ENCODE measurements around the gene CFC1. TPM values are rescaled to one million over a fixed set of nuclear protein-coding genes. Genes with fewer than 3 reads are reported as not detected.
"Not testable (repeated sequence)": the region's sequence is repeated elsewhere in the genome, so short reads cannot be mapped to it uniquely, and the experiment has no call there.

The CFC1 gene
- total RNA-seq: not detected in 2 replicates

DNA sequence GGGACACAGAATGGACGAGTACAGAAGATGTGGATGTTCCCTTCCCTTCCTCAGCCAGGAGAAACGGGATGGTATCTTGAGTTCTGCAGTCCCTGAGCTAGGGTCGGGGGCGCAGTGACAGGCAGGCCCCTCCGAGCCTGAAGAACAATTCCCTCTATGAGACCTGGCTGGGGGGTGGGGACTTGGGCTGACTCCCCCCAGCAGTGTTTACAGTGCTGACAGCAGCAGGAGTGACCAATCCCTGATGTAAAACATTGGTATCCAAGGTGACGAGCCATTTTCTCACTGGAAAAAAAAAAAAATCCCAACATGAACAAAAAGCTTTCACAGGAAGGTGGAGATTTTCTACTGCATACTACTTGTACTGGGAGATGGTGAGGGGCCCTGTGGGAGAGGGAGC is at the start of gene CFC1:
Gene CFC1 (minus strand): TSS at position 183 of the 400 bp plus-strand sequence. CDS start 288 bp downstream, outside the sequence.
- not testable (repeated sequence) for DNase-seq (ENCODE audit: low read depth)

DNA sequence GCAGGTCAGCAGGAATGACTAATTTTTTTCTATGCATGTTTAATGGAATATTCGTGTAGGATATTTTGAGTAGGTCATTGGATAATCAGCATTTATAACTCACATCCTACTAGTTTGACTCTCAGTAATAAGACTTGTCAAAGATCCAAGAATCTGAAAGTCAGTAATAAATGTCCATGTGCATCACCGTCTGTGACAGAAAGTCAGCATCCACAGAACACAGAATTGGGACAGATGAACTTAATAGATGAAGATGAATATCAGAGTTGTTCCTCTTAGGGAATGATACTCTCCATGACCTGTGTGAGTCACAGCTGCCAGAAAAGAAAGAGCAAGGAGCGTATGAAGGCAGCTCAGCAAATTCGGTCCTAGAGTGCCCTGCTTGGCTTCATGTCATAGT is 42.3 kb upstream of the CFC1 start:
- not testable (repeated sequence) for DNase-seq (ENCODE audit: low read depth)

DNA sequence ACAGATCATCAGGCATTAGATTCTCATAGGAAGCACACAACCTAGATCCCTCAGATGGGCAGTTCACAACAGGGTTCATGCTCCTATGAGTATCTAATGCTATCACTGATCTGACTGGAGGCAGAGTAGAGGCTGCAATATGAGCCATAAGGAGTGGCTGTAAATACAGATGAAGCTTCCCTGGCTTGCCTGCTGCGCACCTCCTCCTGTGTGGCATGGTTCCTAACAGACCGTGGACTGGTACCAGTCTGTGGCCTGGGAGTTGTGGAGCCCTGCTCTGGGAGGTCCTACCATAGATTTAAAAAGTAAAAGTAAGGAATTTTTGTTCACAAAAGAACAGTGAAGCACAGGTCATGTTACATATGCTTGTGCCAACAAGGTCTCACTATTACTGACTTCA is 39.6 kb upstream of the CFC1 start:
- not testable (repeated sequence) for DNase-seq (ENCODE audit: low read depth)

DNA sequence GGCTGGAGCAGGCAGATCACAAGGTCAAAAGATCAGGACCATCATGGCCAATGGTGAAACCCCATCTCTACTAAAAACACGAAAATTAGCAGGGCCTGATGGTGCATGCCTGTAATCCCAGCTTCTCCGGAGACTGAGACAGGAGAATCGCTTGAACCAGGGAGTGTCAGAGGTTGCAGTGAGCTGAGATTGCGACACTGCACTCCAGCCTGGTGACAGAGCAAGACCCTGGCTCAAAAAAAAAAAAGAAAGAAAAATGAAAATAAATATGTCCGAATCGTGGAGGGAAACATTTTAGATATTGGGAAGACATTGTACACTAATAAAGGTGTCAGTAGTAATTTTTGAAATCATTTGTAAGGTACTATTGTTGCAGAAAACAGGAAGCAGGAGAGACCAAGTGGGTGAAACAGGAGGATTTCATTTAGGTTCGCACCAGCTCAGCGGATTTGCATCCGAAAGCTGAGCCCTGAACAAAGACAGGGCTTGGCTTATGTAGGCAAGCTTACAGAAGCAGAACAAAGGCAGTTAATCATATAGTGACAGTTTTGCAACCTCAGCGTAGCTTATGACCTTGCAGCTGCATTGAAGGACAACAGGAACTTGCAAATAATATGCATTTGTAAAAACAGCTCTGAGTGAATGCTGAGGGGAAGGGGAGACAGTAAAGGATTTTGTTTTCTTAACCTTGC is 29.6 kb upstream of the CFC1 start:
- DNase-seq (ENCODE audit: low read depth): not testable (repeated sequence)

DNA sequence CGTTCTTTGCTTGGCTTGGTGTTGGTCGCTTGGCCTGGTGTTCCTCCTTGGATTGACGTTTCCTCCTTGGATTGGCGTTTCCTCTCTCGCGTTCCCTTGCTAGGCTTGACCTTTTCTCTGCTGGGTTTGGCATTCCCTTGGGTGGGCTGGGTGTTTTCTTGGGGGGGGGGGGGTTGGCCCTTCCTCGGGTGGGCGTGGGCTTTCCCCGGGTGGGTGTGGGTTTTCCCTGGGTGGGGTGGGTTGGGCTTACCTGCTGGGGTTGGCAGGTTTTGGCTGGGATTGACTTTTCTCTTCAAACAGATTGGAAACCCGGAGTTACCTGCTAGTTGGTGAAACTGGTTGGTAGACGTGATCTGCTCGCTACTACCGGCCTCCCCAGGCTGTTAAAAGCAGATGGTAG is 11.8 kb upstream of the CFC1 start, which contains the start of gene POTEJ:
Gene POTEJ (plus strand): TSS at position 301 of the 400 bp plus-strand sequence. CDS start 93 bp downstream, at position 394.
- DNase-seq (ENCODE audit: low read depth): not testable (repeated sequence)

DNA sequence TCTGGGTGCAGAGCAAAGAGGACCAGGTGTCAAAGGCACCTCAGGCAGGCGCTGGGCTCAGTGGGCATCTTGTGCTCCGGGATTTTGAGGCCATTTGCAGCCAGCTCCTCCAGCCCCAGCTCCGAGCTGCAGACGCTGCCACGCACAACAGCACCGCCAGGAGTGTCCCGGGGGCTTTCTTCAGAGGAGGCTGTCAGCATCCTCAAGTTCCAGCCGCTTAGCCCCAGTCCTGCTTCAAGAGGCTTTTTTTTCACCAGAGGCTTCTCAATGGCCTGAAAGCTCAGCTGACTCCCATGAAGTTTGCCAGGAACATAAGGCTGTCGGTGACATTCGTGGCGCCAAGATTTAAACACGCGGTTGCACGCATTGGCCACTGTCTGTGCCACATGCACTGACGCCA is 11.1 kb upstream of the CFC1 start:
- not testable (repeated sequence) for DNase-seq (ENCODE audit: low read depth)

DNA sequence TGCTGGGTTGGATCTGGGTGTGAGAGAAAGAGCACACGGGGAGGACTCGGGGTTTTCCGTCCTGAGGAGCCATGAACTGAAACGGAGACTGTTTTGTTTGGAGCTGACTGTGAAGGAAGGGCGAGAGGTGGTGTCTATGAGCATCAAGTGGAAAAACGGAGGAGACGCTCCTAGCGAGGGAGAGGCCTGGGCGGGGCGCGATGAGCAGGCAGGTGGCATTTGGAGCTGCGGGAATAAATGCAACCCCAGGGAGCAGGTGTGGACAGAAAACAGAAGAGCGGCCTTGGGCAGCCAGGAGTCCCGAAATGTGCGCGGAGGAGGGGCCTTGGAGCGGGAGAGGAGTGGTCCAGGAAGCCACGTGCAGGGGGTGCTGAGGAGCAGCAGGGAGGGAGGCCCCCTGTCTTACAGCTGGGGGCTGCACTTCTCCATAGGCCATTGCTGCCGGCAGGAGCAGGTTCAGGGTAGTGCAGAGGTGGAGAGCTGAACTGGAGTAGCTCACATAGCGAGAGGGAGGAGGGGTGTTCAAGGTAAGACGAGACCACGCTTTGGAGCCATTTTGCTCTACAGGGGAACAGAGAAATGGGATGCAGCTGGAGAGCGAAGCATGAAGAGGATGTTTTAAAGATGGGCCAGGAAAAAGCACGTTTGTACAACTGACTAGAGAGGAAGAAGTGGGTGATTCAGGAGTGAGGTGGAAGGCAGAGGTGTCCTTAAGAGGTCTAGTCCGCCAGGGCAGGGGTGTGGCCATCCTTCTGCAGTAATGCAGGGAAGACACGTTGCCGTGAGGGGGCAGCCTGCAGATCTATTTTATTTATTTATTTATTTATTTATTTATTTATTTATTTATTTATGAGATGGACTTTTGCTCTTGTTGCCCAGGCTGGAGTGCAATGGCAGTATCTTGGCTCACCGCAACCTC is 9.9 kb upstream of the CFC1 start:
- not testable (repeated sequence) for DNase-seq (ENCODE audit: low read depth)

DNA sequence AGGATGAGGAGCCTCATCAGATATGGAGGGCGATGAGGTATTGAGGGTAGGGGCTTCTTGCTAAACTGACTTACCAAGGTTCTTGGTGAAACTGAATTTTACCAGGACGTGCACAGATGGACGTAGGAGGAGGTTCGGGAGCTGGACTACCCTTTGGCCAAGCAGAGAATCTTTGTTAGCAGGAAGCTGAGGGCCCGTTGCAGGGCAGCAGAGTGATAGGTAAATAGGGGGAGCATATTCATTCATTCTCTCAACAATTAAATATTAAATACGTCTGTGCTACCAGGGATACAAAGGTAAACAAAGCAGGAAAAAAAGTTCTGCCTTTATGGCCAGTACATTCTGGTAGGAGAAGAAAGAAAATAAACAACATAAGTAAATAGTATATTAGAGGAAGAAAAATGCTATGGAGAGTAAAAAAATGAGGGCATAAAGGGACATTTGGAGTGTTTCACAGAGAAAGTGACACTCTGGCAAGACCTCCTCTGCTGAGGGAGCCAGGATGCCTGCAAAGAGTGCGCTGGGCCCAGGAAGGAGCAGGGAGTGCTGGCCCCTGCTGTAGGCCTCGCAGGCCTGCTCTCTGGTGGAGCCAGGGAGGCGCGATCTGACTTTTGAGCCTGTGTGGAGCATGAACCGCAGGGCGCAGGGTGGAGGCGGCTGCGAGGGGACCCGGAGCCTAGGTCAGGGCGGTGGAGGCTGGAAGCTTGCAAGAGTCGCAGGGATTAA is 9.1 kb upstream of the CFC1 start:
- not testable (repeated sequence) for DNase-seq (ENCODE audit: low read depth)

DNA sequence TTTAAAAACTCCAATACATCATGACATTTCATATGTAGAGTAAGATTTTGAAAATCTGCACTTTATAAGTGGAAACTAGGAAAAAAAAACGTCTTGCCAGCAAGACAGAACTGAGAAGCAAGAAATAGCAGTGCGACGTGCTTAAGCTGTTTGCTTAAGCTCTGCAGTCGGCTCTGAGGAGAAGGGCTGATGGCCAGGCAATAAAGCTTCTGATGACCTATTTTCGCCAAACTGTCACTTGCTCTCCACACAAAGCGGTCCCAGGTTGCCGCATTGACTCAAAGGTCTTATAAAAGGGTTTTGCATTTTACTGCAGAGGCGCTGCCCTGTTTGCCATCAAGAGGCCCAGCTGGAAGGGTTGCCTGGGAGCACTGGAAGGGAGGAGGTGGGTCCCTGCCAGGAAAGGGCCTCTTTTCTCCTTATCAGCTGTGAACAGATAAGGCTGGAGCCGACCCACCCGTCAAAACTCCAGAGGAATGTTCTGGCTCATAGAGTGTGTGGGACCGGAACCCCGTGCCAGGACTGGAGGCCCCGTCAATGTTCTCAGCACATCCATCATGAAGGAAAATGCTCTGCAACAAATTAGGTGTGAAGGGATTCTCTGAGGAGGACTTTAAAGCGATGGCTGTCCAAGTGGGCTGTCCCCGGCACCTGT is 2.4 kb upstream of the CFC1 start:
- not testable (repeated sequence) for DNase-seq (ENCODE audit: low read depth)

DNA sequence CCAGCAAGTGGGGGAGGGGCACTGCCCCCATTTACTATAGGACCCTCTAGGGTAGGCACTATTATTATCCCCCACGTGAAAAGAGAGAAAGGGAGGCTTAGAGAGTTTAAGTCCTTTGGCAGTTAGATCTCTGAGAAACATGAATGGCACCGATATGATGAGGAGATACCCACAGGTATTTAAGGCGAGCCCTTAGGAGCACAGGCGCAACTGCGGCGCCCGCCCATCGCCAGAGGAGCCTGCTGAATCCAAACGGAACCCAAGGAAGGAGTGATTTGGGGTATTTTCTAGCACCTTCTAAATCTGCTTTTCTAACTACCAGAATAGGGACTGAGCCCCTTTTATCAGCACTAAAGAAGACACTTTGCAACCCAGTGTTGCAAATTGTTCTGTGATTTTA is 551 bp upstream of the CFC1 start:
- not testable (repeated sequence) for DNase-seq (ENCODE audit: low read depth)

DNA sequence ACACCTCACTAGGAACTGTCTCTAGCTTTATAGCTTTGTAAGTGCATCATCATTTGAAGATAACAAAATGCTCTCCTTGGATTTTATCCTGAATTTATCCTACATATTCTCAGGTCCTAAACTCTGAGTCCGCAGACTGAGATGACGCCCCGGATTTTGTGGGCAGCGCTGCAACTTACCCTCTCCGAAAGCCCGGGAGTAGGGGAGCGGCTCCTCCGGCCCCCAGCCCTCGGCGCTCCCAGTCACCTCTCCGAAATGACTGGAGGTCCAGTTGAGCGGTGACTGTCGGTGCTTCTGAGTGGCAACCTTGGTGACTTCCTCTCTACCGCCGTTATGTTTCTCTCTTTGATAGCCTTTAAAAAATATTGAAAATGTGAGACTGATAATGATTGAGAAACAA is 912 bp downstream of the CFC1 start:
- DNase-seq (ENCODE audit: low read depth): not testable (repeated sequence)

DNA sequence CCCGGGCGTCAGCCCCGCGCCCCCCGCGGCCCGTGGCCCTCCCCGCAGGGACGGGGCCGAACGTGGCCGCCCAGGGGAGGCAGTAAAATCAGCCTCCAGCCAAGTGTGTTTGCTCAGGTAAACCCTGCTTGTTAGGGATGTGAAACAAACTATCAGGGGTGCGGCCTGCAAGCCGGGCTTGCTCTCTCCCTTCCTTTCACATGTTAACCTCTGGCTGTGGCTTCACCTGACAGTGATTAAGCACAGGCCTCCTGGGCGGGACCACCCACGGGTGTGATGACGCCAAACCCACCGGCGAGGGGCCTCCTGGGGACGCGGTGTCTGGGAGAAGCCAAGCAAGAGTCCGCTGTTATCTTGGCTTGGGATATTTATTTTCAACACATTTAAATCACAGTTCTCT is 1.4 kb downstream of the CFC1 start:
- DNase-seq (ENCODE audit: low read depth): not testable (repeated sequence)

DNA sequence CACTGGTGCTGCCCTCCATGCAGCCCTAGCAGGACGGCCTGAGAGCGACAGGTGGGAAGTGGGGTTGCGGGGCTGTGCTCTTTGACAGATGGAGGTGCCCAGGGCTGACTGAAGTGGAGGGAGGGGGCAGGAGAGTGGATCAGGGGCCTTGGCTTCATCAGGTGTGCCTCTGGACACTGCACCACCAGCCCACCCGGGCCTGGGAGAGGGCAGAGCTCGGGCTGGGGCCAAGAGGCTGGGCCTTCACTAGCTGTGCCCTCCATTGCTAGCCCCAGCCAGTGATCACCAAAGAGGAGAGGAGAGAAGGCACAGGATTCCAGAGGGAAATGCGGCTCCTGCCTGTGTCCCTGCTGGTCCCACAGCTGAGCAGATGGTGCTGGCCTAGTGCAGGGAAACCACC is 2.6 kb downstream of the CFC1 start:
- DNase-seq (ENCODE audit: low read depth): not testable (repeated sequence)

DNA sequence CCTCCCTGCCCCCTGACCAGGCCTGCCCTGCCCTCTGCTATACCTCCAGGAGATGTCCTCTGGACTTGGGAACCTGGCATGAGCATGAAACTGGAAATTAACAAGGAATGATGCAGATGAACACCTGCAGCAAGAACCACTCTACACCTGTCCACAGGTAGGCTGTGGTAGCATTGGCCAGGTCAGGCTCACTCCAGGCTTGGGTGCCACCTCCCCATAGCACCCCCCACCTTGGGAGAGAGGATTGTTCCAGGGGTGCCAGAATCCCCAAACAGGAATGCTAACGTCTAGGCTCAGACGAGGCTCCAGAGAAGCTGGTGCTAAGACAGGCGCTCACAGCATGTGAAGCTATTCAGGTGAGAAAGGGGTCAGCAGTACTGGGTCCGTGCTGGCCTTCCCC is 5.4 kb downstream of the CFC1 start:
- not testable (repeated sequence) for DNase-seq (ENCODE audit: low read depth)

DNA sequence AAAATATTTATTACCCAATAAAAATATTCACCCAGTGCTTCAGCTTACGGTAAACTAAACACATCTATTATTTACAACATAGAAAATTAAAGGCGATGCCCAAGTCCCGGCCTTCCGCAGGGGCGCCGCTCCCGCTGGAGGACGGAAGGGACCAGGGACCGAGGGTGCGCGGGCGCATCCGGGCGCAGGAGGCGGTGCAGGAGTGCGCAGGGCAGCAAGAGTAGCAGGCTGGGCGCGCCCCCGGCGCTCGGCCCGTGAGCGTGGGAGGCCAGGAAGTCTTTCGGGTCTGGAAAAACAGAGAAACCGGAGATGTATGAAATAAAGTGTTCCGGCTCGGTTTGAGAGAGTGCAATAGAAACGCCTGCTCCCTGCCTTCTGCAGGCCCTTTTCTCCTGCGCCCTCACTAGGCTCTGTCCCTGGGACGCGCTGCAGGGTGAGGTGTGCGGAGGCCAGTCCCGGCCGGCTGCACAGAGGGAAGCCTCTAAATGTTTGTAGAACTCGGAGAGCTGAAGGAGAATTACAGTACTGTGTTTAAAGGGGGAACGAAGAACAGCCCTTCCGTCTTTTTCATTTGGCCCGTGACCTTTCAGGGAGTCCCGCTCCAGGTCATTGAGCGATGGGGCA is 6.5 kb downstream of the CFC1 start:
- not testable (repeated sequence) for DNase-seq (ENCODE audit: low read depth)

DNA sequence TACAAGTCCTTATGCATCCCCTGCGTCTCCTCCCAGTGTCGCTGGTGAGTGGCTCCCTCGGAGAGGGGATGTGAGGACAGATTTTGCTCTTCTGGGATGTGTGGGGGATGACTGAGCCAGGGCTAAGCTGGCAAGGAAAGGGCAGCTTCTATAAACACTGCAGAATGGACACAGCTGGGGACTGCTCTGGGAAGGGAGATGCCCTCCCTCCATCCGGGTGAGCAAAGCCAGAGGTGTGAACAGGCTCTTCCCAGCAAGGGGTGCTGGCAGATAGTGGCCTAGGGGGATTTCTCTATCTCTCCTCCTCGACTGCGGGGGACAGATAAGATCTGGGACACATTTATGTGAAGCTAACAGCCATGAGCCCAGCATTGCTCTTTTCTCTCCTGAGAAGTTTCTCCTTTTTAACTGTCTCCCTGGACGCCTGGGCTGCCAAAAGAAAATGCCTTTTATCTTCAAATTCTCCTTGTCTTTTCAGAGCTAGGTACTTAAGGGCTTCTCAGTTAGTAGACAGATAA is 8.5 kb downstream of the CFC1 start:
- DNase-seq (ENCODE audit: low read depth): not testable (repeated sequence)

DNA sequence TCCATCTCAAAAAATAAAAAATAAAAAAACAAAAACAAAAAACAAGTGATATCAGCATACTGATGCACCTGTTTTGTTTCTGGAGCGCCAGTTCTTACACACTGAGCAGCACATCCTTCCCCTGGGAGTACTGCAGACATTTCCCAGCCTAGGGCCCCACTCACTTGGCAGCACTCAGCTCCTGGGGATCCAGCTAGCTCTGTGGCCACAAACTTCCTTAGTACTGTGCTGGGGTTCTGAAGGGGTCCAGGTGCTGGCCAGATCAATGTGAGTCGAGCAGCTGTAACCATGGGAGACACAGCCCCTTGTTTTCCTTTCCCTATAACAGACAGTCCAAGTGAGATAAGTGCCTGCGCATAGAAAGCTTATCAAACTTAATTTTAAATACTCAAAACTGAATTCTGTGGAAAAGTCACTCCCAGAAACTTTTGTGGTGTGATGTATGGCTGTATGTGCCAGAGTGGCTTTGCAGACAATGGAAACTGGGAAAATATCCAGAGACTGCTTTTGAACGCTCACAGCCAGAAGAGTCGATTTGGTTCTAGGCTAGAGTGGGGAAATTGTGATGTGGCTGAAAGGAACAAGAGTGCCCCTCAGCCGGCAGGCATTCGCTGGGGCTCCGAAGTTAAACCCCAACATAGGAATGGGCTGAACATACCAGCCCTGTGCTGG is 9.1 kb downstream of the CFC1 start:
- DNase-seq (ENCODE audit: low read depth): not testable (repeated sequence)

DNA sequence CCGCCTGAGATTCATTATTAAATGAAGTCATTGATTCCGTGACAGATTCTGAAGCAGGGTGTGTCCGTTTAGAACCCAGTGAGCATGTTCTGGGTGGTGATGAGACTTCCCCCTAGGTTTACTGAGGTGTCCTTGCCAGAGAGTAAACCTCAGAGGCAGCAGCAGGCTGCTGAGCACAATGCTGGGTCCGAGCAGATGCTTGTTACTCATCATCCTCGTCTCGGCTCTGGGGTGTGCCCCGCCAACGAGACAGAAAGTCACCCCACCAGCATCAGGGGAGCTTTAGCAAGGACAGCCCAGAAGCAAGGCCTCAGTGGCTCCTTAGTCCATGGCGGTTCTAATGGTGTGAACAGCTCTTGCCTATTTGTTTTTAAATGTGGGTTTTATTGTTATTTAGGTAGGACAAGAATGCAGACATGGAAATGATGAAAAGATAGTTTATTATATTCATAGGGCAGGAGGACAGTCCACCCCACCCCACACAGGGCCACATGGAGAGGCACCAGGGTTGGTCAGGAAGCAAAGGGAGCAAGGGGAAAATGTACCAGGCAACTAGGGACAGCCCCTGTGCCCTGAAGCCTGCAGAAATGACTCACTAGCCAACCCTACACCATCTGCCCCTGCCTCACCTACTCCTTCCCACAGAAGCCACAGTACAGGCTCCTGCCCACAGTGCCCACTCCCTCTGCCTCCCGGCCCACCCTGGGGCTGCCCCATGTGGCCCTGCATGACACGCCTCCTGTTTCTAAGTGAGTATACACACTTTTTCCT is 10.5 kb downstream of the CFC1 start:
- DNase-seq (ENCODE audit: low read depth): not testable (repeated sequence)

DNA sequence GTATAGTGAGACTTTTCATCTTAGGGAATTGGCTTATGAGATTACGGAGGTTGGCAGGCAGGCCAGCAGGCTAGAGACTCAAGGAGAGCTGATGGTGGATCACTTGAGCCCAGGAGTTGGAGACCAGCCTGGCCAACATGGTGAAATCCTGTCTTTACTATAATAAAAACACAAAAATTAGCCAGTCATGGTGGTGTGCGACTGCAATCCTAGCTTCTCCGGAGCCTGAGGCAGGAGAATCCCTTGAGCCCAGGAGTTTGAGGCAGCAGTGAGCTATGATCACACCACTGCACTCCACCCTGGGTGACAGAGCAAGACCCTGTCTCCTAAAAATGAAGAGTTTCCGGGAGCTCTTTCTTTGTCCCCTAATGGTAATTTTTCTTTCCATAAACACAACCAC is 14.6 kb downstream of the CFC1 start:
- not testable (repeated sequence) for DNase-seq (ENCODE audit: low read depth)
